Activated naive CD8-positive, alpha-beta T cell treated with anti-CD3 and anti-CD28 coated beads, Interleukin-2, amount 10 ng/mL, durations not matched to agents 7 days and 5 days (primary cell): ENCODE data around the gene LIPE. TPM values are rescaled to one million over a fixed set of nuclear protein-coding genes. Genes with fewer than 3 reads are reported as not detected.

Experiments
- ATAC-seq: fragments of 150-1000 bp; cut with Tn5 transposase; one replicate; pipeline ENCODE4 v1.10.0; 2021; ENCODE audit warnings: low read depth, moderate library complexity
- POLR2A ChIA-PET: fragments of 350-600 bp; sonication (Branson Sonifier 250); formaldehyde crosslinking; loops from one replicate; lab custom pipeline; 2021; ENCODE audit warnings: antibody characterized with exemption; lab: Charles Lee
- DNase-seq: peaks from one replicate; pipeline ENCODE4 v3.0.0; 2021
- H3K27ac Mint-ChIP-seq: one replicate; pipeline ENCODE4 v1.8.0; 2022; ENCODE audit warnings: mild to moderate bottlenecking, mixed read lengths
- H3K27me3 Mint-ChIP-seq: one replicate; pipeline ENCODE4 v1.8.0; 2022; ENCODE audit warnings: mild to moderate bottlenecking, moderate library complexity, mixed read lengths
- H3K36me3 Mint-ChIP-seq: one replicate; pipeline ENCODE4 v1.8.0; 2021; ENCODE audit warnings: mild to moderate bottlenecking, mixed read lengths
- H3K4me1 Mint-ChIP-seq: one replicate; pipeline ENCODE4 v1.8.0; 2021; ENCODE audit warnings: mixed read lengths
- H3K4me3 Mint-ChIP-seq: one replicate; pipeline ENCODE4 v1.8.0; 2022; ENCODE audit warnings: mild to moderate bottlenecking, moderate library complexity, mixed read lengths
- H3K9me3 Mint-ChIP-seq: one replicate; pipeline ENCODE4 v1.8.0; 2021; ENCODE audit warnings: mixed read lengths
- total RNA-seq, 2 experiments: library from RNA; stranded (reverse); gene quantifications; one replicate each; pipeline ENCODE4 v1.2.3, GENCODE V29; 2021

LIPE gene
- total RNA-seq, 2 experiments from 2014 or later, result 34.6 to 35.1 TPM

DNA sequence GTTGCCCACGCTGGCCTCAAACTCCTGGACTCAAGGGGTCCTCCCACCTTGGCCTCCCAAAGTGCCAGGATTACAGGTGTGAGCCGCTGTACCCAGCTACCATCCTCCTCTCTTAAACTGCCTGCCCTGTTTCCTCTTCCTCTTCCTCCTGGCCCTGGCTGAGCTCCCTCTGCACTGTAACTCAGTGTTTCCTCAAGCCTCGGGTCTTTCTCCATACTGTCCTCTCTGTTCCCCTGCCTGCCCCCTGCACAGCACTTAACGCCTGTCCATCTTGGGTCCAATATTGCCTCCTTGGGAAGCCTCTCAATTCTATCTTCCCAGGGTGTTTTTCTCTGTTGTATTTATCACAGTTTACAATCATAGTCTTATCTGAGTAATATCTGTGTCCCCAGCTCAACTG, 6.1 kb downstream of the LIPE start:
- Mint-ChIP-seq H3K9me3 (no peaks in the 10 kb centered on the region), H3K4me1 (peaks cover 36% of the 10 kb centered on the region), H3K36me3 (peaks cover 3% of the 10 kb centered on the region), H3K27ac (peak overlapping the region; percentile 43), H3K4me3 (peak overlapping the region; percentile 28), H3K27me3 (no peaks in the 10 kb centered on the region)
- DNase-seq (no peak), ATAC-seq (no peak)
- POLR2A ChIA-PET, result no interaction called here

DNA sequence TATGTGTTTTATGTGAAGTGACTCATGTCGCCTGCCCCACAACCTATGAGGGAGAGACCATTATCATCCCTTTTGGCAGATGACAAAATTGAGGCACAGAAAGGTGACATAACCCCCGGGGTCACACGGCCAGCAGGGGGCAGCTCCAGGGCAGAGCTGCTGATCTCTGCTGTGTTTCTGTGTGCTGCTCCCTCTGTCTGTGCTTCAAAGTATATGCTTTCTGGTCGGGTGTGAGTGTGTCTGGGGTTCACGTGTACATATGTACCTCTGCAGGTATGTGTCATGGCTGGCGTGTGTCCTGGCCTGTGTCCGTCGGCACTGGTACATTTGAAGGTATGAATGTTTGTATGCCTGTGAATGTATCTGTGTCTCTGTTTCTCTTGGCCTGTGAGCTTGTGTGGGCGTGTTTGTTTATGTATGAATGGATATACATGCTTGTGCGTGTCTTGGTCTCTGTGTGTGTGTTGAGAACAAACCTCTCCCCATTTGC, 7.1 kb downstream of the LIPE start:
- Mint-ChIP-seq H3K36me3 (peaks cover 3% of the 10 kb centered on the region), H3K4me3 (no peak overlapping the region), H3K27ac (no peak overlapping the region), H3K4me1 (peaks cover 36% of the 10 kb centered on the region), H3K27me3 (no peaks in the 10 kb centered on the region), H3K9me3 (no peaks in the 10 kb centered on the region)
- POLR2A ChIA-PET, result interaction anchor here (0.7 kb wide), 2 partner anchors 12 to 307 kb away, joined by 3 to 5 read pairs; no protein-coding TSS in a partner anchor
- DNase-seq (peak; percentile 82), ATAC-seq (peak; percentile 32)

DNA sequence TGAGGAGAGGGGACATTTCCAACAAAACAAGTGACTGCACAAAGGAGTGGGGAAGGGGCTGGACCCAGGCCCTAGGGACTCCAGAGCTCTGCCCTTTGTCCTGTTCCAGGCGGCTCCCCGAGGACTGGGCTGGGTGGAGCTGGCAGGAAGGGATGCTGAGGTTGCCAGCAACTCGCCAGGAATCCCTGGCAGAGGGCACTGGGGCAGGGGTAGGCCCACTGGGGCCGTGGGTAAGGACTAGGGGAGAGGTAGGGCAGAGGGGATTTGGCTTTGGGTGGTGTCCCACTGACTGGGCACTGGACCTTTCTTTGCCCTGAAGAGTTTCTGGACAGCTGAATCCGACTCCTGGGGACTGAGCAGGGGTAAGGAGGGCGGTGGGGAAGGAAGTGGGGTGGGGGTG, 7.9 kb downstream of the LIPE start:
- ATAC-seq (no peak), DNase-seq (no peak)
- no peak overlapping the region for H3K4me3 Mint-ChIP-seq
- H3K27ac Mint-ChIP-seq, result no peak overlapping the region
- POLR2A ChIA-PET, result no interaction called here
- no peaks in the 10 kb centered on the region for H3K9me3 Mint-ChIP-seq
- peaks cover 3% of the 10 kb centered on the region for H3K36me3 Mint-ChIP-seq
- H3K4me1 Mint-ChIP-seq, result peaks cover 34% of the 10 kb centered on the region
- H3K27me3 Mint-ChIP-seq, result no peaks in the 10 kb centered on the region

DNA sequence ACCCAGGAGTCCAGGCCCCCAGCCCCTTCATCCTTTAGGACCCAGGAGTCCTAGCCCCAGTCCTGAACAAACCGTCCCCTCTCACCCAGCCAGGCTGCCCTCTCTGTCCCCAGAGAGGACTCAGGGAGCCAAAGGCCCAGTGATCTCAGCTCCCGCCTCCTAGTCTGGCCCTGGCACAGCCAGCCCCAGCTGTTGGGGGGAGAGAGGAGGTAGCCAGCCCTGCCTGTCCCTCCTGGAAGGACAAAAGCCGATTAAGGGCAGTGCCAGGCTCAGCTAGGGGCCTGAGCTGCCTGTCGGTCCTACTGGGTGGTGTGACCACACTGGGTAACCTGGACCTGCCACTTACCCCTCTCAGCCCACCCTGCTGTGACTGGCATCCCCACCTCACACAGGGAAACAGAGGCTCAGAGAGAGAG, 14.5 kb downstream of the LIPE start:
- Mint-ChIP-seq H3K27ac (no peak overlapping the region), H3K4me3 (no peak overlapping the region), H3K9me3 (no peaks in the 10 kb centered on the region), H3K36me3 (peaks cover 2% of the 10 kb centered on the region), H3K27me3 (no peaks in the 10 kb centered on the region), H3K4me1 (peaks cover 2% of the 10 kb centered on the region)
- ATAC-seq (no peak), DNase-seq (no peak)
- POLR2A ChIA-PET, result interaction anchor here (0.6 kb wide), 1 partner anchor 322 kb away, joined by 3 read pairs; no protein-coding TSS in a partner anchor

DNA sequence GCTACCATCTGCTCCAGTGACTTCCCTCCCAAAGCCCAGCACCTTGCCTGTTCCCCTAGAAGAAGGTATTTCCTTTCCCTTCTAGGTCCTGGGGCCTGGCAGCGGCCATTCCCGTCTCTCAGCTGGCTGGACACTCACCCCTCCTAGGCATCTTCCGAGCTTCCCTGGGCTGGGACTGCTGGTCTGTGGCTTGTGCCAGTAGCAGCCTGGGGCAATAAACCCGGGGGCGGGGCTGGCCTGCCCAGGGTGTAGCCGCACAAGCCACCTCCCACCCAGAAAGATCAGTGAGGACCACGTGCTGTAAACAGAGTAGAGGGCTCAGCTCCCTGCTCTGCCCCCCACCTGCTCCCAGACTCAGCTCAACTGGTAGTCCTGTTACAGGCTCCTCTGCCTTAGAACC, 15.0 kb downstream of the LIPE start:
- H3K9me3 Mint-ChIP-seq, result no peaks in the 10 kb centered on the region
- H3K27ac Mint-ChIP-seq, result no peak overlapping the region
- H3K4me3 Mint-ChIP-seq, result no peak overlapping the region

DNA sequence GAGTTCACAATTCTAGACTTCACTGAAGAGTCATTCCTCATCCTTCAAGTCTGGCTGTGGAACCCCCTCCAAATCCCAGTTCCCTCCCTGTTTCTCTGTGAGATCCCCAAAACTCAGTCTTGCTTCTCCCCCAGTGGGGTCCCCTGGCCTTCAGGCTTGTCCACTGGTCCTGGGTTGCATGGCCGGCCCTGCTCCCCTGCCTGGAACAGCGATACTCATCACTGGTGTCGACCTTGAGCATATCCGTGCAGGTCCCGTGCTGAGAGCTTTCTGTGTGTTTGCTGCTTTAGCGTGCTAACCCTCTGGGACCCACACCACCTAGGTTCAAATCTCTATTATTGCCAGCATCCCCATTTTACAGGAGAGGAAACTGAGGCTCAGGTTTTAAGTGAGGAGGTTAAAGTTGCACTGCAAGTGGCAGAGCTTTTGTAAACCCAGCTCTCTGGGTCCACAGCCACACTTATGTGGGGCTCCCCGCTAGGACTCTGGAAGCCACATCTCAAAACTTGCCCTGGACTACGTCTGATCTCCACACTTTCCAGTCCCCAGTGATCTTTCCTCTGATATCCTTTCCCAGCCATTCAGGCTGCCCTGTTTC, 15.5 kb downstream of the LIPE start:
- no peak for DNase-seq
- H3K4me3 Mint-ChIP-seq, result no peak overlapping the region
- POLR2A ChIA-PET, result interaction anchor here (0.6 to 1.0 kb wide), 3 partner anchors 12 to 321 kb away, joined by 3 to 8 read pairs (median 3); no protein-coding TSS in a partner anchor
- H3K9me3 Mint-ChIP-seq, result no peaks in the 10 kb centered on the region
- peak overlapping the region; percentile 19 for H3K27ac Mint-ChIP-seq
- no peaks in the 10 kb centered on the region for H3K27me3 Mint-ChIP-seq
- H3K36me3 Mint-ChIP-seq, result peaks cover 3% of the 10 kb centered on the region
- ATAC-seq, result no peak
- H3K4me1 Mint-ChIP-seq, result peaks cover 2% of the 10 kb centered on the region

More for the DNA sequence above, 15.0 kb downstream of the LIPE start:
- Mint-ChIP-seq H3K27me3 (no peaks in the 10 kb centered on the region), H3K36me3 (peaks cover 2% of the 10 kb centered on the region), H3K4me1 (peaks cover 2% of the 10 kb centered on the region)
- POLR2A ChIA-PET, result interaction anchor here (0.6 kb wide), 1 partner anchor 321 kb away, joined by 3 read pairs; no protein-coding TSS in a partner anchor
- DNase-seq (no peak), ATAC-seq (no peak)

DNA sequence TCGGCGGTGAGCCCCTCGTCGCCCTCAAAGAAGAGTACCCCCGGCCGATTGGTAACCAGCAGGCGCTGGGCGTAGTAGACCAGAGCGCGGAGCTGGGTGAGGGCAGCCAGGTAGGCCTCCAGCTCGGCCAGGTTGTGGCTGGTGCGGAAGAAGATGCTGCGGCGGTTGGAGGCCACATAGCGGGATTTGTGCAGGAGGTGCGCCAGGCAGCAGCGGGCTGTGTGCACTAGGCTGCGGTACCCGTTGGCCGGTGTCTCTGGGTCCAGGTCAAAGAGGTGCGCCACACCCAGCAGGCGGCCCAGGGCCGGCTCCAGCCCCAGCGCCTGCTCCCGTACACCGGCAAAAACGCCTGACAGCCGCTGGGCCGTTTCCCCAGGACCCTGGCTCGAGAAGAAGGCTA, 16.8 kb downstream of the LIPE start:
- no peak overlapping the region for H3K27ac Mint-ChIP-seq
- peaks cover 2% of the 10 kb centered on the region for H3K4me1 Mint-ChIP-seq
- H3K4me3 Mint-ChIP-seq, result no peak overlapping the region
- H3K36me3 Mint-ChIP-seq, result peaks cover 6% of the 10 kb centered on the region
- ATAC-seq (no peak), DNase-seq (no peak)
- H3K27me3 Mint-ChIP-seq, result no peaks in the 10 kb centered on the region
- POLR2A ChIA-PET, result no interaction called here
- no peaks in the 10 kb centered on the region for H3K9me3 Mint-ChIP-seq

DNA sequence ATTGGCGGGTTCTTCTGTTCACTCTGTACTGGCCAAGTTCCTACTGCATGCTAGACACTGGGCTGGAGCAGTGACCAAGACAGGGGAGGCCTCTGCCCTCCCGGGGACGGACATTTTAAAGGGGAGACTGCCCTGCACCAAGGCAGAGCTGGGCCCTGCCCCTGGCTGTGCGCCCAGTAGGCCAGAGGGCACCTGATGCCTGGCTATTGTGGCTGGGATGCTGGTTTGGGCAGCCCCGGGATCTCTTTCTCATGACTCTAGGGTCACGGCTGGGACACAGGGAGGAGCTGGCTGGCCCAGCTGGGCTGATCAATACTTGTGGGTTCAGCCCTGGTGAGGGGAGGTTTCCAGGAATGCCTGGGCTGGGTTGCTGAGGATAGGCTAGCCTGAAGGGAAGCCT, 17.7 kb downstream of the LIPE start:
- H3K27me3 Mint-ChIP-seq, result no peaks in the 10 kb centered on the region

DNA sequence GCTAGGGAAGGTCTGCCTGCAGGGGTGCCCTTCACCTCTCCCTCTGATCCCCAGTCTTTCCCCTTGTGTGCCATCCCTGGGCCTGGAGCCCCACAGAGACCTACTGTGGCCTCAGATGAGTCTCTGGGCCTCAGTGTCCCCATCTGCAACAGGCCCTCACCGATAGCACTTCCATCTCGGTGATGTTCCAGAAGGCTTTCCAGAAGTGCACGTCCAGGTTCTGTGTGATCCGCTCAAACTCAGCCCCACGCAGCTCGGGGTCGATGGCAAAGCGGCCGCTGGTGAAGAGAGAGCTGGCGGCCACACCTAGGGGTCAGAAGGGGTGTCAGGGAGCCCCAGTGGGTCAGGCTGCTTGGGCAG, 19.4 kb downstream of the LIPE start:
- no peak for ATAC-seq
- Mint-ChIP-seq H3K4me3 (no peak overlapping the region), H3K27me3 (no peaks in the 10 kb centered on the region), H3K4me1 (peaks cover 2% of the 10 kb centered on the region), H3K36me3 (peaks cover 7% of the 10 kb centered on the region), H3K27ac (no peak overlapping the region), H3K9me3 (no peaks in the 10 kb centered on the region)
- POLR2A ChIA-PET, result no interaction called here
- DNase-seq, result no peak

More for the DNA sequence above, 17.7 kb downstream of the LIPE start:
- POLR2A ChIA-PET, result no interaction called here
- ATAC-seq (no peak), DNase-seq (no peak)
- Mint-ChIP-seq H3K27ac (no peak overlapping the region), H3K9me3 (no peaks in the 10 kb centered on the region), H3K4me3 (no peak overlapping the region), H3K36me3 (peaks cover 6% of the 10 kb centered on the region), H3K4me1 (peaks cover 2% of the 10 kb centered on the region)

DNA sequence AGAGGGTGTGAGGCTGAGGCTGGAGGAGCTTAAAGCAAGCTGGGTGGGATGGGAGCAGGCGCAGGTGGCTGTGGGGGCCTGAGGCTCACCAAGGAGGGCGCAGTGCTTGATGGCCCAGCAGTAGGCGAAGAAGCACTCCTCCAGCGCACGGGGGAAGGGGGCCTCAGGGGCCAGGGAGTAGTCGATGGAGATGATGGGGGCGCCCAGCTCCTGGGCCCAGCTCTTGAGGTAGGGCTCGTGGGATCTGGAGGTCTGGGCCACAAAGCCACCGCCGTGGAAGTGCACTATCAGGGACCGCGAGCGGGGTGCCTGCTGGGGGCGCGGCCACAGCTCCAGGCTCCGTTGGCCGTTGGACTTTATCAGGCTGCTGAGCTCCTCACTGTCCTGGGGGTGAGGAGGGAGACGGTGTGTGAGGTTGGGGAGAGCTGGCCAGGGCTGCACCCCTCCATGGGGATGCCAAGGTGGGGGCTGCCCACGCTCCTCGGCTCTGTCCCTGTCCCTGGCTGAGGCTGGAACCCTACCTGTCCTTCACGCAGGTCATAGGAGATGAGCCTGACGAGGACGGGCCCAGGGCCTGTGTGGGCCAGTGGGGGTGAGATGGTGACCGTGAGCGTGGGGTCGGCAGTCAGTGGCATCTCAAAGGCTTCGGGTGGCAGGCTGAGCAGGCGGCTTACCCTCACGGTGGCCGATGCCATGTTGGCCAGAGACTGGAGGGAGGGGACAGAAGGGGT, 19.9 kb downstream of the LIPE start:
- no peaks in the 10 kb centered on the region for H3K27me3 Mint-ChIP-seq
- no peak for ATAC-seq

DNA sequence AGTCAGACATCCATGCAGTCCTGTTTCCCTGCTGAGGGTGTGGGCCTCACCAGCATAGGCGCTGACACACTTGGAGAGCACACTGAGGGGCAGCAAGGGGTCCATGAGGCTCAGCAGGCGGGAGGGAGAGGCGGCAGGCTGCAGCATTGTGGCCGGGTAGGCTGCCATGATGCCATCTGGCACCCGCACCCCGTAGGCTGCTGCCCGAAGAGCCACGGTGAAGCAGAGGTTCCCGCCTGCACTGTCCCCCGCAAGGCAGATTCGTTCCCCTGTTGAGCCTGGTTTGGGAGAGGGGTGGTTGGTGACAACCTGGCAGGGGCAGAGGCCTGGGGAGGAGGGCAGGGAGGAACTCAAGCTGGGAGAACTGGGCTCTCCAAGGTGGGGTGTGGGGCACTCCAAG, 21.1 kb downstream of the LIPE start:
- Mint-ChIP-seq H3K27ac (no peak overlapping the region), H3K4me1 (peaks cover 7% of the 10 kb centered on the region), H3K4me3 (no peak overlapping the region), H3K27me3 (no peaks in the 10 kb centered on the region), H3K9me3 (no peaks in the 10 kb centered on the region), H3K36me3 (peaks cover 10% of the 10 kb centered on the region)
- no peak for ATAC-seq
- POLR2A ChIA-PET, result no interaction called here
- DNase-seq, result no peak

More for the DNA sequence above, 19.9 kb downstream of the LIPE start:
- Mint-ChIP-seq H3K4me1 (peaks cover 2% of the 10 kb centered on the region), H3K27ac (no peak overlapping the region), H3K36me3 (peaks cover 7% of the 10 kb centered on the region), H3K4me3 (no peak overlapping the region), H3K9me3 (no peaks in the 10 kb centered on the region)
- POLR2A ChIA-PET, result interaction anchor here (1.0 kb wide), 1 partner anchor 10 kb away, joined by 3 read pairs; no protein-coding TSS in a partner anchor
- no peak for DNase-seq

DNA sequence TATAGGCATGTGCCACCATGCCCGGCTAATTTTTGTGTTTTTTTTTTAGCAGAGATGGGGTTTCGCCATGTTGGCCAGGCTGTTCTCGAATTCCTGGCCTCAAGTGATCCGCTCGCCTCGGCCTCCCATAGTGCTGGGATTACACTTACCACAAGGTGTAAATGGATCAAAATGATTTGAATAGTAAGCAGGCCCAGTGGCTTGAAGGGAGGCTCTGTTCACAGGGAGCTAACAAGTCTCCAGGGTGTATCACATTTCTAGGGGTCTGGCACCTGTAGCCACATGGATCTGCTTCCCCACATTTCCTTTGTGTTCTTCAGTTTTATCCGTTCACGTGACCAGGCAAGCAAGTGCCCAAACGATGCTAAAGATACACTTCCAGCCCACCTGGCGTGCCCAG, 23.6 kb downstream of the LIPE start:
- Mint-ChIP-seq H3K9me3 (no peaks in the 10 kb centered on the region), H3K36me3 (peaks cover 14% of the 10 kb centered on the region), H3K27ac (no peak overlapping the region), H3K27me3 (no peaks in the 10 kb centered on the region), H3K4me3 (no peak overlapping the region), H3K4me1 (peaks cover 13% of the 10 kb centered on the region)
- no peak for DNase-seq
- POLR2A ChIA-PET, result no interaction called here
- ATAC-seq, result no peak

DNA sequence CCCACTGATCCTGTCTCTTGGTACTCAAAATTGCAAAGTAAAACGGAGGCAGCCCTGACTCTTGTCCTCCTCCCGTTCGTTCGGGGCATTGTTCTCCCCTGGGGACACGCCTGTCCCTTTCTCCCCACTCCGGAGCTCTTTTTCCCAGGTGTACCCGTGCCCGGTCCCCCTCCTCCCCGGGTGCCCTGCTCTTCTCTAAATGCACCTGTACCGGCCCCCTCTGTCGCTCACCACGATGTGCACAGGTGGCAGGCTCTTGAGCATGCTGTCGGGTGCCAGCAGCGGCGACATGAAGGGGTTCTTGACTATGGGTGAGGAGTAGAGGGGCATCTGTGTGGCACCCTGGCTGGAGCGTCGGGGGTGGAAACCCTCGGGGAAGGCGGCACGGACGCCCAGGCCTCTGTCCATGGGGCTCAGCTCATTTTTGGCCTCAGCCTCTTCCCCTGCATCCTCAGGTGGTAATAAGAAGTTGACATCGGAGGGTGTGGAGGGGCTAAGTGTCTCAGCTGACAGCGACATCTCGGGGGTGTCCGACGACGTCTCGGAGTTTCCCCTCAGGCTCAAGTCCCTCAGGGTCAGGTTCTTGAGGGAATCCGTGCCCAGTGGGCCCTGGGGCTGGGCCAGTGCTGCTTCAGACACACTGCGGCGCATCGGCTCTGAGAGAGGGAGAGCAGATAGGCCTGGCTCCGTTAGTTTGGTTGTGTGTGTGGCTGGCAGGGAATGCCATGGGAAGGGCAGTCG, 24.6 kb downstream of the LIPE start:
- Mint-ChIP-seq H3K27me3 (no peaks in the 10 kb centered on the region), H3K27ac (peak overlapping the region; percentile 70), H3K36me3 (peaks cover 17% of the 10 kb centered on the region), H3K4me1 (peaks cover 18% of the 10 kb centered on the region), H3K4me3 (peak overlapping the region; percentile 82), H3K9me3 (no peaks in the 10 kb centered on the region)
- no peak for DNase-seq
- POLR2A ChIA-PET, result interaction anchor here (0.6 to 1.9 kb wide), 3 partner anchors 21 to 1257 kb away, joined by 3 to 7 read pairs (median 5); no protein-coding TSS in a partner anchor
- no peak for ATAC-seq
